Caco-2 (cell line): Measurements from ENCODE around the gene DGCR2. TPM values are rescaled to one million over a fixed set of nuclear protein-coding genes. Genes with fewer than 3 reads are reported as not detected.
"Not testable (repeated sequence)": the region's sequence is repeated elsewhere in the genome, so short reads cannot be mapped to it uniquely, and the experiment has no call there.

Source experiments
- BruUV-seq: library from RNA; stranded (reverse); fragments of 400-500 nt; replicated peaks from 2 replicates; lab custom pipeline; 2021; lab: Mats Ljungman, UMichigan
- CTCF ChIA-PET: fragments of 300-600 bp; sonication (Branson Sonifier 250); formaldehyde crosslinking; loops from one replicate; lab custom pipeline; 2022; ENCODE audit warnings: antibody characterized with exemption; lab: Charles Lee
- POLR2A ChIA-PET: fragments of 300-600 bp; sonication (Branson Sonifier 250); formaldehyde crosslinking; loops from one replicate; lab custom pipeline; 2022; ENCODE audit warnings: antibody characterized with exemption; lab: Charles Lee
- DNase-seq, 2 experiments: peaks; one replicate each; pipeline versions ENCODE4 v3.0.0 to v3.0.0-alpha.2; 2020 to 2022
- H3K27me3 ChIP-seq: replicated peaks from 2 replicates; pipeline ENCODE4 v1.6.0; 2011; ENCODE audit warnings: low read length; ENCODE audit not compliant: control insufficient read depth, insufficient read depth
- H3K36me3 ChIP-seq: 2 replicates; pipeline ENCODE4 v1.5.1; 2011; ENCODE audit warnings: low read length; ENCODE audit not compliant: control insufficient read depth, insufficient read depth
- H3K4me1 ChIP-seq: fragments of 250-450 bp; sonication (Bioruptor Pico); 2 replicates; pipeline ENCODE4 v1.5.1; 2020; ENCODE audit warnings: mild to moderate bottlenecking
- H3K4me3 ChIP-seq: 2 replicates; pipeline ENCODE4 v1.5.1; 2011; ENCODE audit warnings: low read depth, mild to moderate bottlenecking, control low read depth, low read length
- H3K9me3 ChIP-seq: fragments of 250-450 bp; sonication (Bioruptor Pico); 2 replicates; pipeline ENCODE4 v1.5.1; 2020; ENCODE audit warnings: mild to moderate bottlenecking, moderate library complexity
- H3K27ac Mint-ChIP-seq: one replicate; pipeline ENCODE4 v1.8.0; 2022; ENCODE audit warnings: mixed read lengths; ENCODE audit not compliant: unreplicated experiment
- H3K27me3 Mint-ChIP-seq: one replicate; pipeline ENCODE4 v1.8.0; 2022; ENCODE audit warnings: mixed read lengths; ENCODE audit not compliant: insufficient read depth, unreplicated experiment
- H3K36me3 Mint-ChIP-seq: one replicate; pipeline ENCODE4 v1.8.0; 2022; ENCODE audit warnings: mild to moderate bottlenecking, mixed read lengths; ENCODE audit not compliant: insufficient read depth, unreplicated experiment
- H3K4me1 Mint-ChIP-seq: one replicate; pipeline ENCODE4 v1.8.0; 2022; ENCODE audit warnings: low read depth, mixed read lengths; ENCODE audit not compliant: unreplicated experiment
- H3K4me3 Mint-ChIP-seq: one replicate; pipeline ENCODE4 v1.8.0; 2022; ENCODE audit warnings: mild to moderate bottlenecking, moderate library complexity, mixed read lengths; ENCODE audit not compliant: unreplicated experiment
- H3K9me3 Mint-ChIP-seq: one replicate; pipeline ENCODE4 v1.8.0; 2022; ENCODE audit warnings: mixed read lengths; ENCODE audit not compliant: unreplicated experiment
- CTCF ChIP-seq, 2 experiments: fragments of 200-600 bp in 1 of 2; IDR thresholded peaks; 1 replicate in 1 of 2; 2 replicates in 1 of 2; pipeline versions ENCODE4 v1.5.1 to v1.8.0; 2011 to 2022; ENCODE audit warnings: antibody characterized with exemption in 1 of 2, control low read depth in 1 of 2, inconsistent platforms in 1 of 2, low read depth in 1 of 2, low read length in 1 of 2, mild to moderate bottlenecking in 1 of 2, moderate library complexity in 1 of 2; ENCODE audit not compliant: insufficient read depth in 1 of 2, severe bottlenecking in 1 of 2, unreplicated experiment in 1 of 2
- intact Hi-C: fragments of 100-400 bp; cut with micrococcal nuclease; formaldehyde crosslinking; loops from one replicate; pipeline ENCODE4 v1.10.0; 2022; ENCODE audit not compliant: unreplicated experiment
- total RNA-seq: library from RNA; stranded (reverse); gene quantifications from 2 replicates; pipeline ENCODE4 v1.2.3, GENCODE V29; 2022

The DGCR2 gene
- total RNA-seq, 1 experiment from 2014 or later: 67.9 TPM

- BruUV-seq: no TSS peak
Measured at GRCh38 chr22:19035474-19036228, 86.6 kb downstream of the DGCR2 start.

GRCh38 chr22:19035126-19035473 lies 87.1 kb downstream of the DGCR2 start:
- H3K4me3 Mint-ChIP-seq, H3K36me3 ChIP-seq, H3K4me3 ChIP-seq, H3K27me3 ChIP-seq, BruUV-seq, H3K4me1 Mint-ChIP-seq, CTCF ChIA-PET, POLR2A ChIA-PET, H3K4me1 ChIP-seq, H3K9me3 ChIP-seq, H3K27me3 Mint-ChIP-seq, H3K9me3 Mint-ChIP-seq, DNase-seq, H3K27ac Mint-ChIP-seq: not testable (repeated sequence)
- peaks cover 61% of the 10 kb centered on the region for H3K36me3 Mint-ChIP-seq
- intact Hi-C loops: loop anchor here (10.0 kb wide), 1 partner anchor 50 kb away; no protein-coding TSS in a partner anchor

More at GRCh38 chr22:19035474-19036228, 86.6 kb downstream of the DGCR2 start:
- no peaks in the 10 kb centered on the region for H3K36me3 ChIP-seq
- intact Hi-C loops: loop anchor here (10.0 kb wide), 1 partner anchor 49 kb away; no protein-coding TSS in a partner anchor
- no peaks in the 10 kb centered on the region for H3K27me3 ChIP-seq
- Mint-ChIP-seq H3K9me3 (no peaks in the 10 kb centered on the region), H3K4me1 (no peaks in the 10 kb centered on the region), H3K27ac (no peak overlapping the region), H3K4me3 (no peak overlapping the region), H3K36me3 (peaks cover 67% of the 10 kb centered on the region), H3K27me3 (no peaks in the 10 kb centered on the region)
- H3K4me1 ChIP-seq: no peaks in the 10 kb centered on the region
- no peaks in the 10 kb centered on the region for H3K9me3 ChIP-seq
- TF ChIP-seq CTCF (IDR thresholded peaks at IDR 0.05; ENCODE audit: insufficient read depth in 1 of 2, low read depth in 1 of 2, low read length in 1 of 2, severe bottlenecking in 1 of 2, unreplicated experiment in 1 of 2): peak in 1 of 2 experiments; percentile 8
- H3K4me3 ChIP-seq: no peak overlapping the region
- CTCF ChIA-PET: interaction anchor here (1.3 kb wide), 1 partner anchor 109 kb away, joined by 3 read pairs; the partner anchor contains the start of gene ESS2
- POLR2A ChIA-PET: no interaction called here
- DNase-seq: peak; percentile 34 to 45

- H3K36me3 ChIP-seq, H3K9me3 Mint-ChIP-seq, H3K4me3 Mint-ChIP-seq, CTCF ChIA-PET, H3K9me3 ChIP-seq, H3K4me1 ChIP-seq, DNase-seq, H3K27me3 Mint-ChIP-seq, H3K4me1 Mint-ChIP-seq, POLR2A ChIA-PET, H3K27ac Mint-ChIP-seq, H3K27me3 ChIP-seq, H3K4me3 ChIP-seq, BruUV-seq: not testable (repeated sequence)
- peaks cover 58% of the 10 kb centered on the region for H3K36me3 Mint-ChIP-seq
- intact Hi-C loops: loop anchor here (10.0 kb wide), 1 partner anchor 50 kb away; no protein-coding TSS in a partner anchor
Measured at GRCh38 chr22:19034724-19035120, 87.5 kb downstream of the DGCR2 start.

GRCh38 chr22:19034031-19034723 lies 88.0 kb downstream of the DGCR2 start:
- BruUV-seq, H3K4me3 Mint-ChIP-seq, H3K27ac Mint-ChIP-seq, CTCF ChIA-PET, H3K9me3 Mint-ChIP-seq, H3K4me3 ChIP-seq, H3K4me1 Mint-ChIP-seq, H3K4me1 ChIP-seq, H3K27me3 Mint-ChIP-seq, H3K27me3 ChIP-seq, DNase-seq, POLR2A ChIA-PET, H3K36me3 ChIP-seq, H3K9me3 ChIP-seq: not testable (repeated sequence)
- H3K36me3 Mint-ChIP-seq: peaks cover 52% of the 10 kb centered on the region
- intact Hi-C loops: loop anchor here (10.0 kb wide), 1 partner anchor 51 kb away; no protein-coding TSS in a partner anchor

- H3K4me3 ChIP-seq, H3K4me1 Mint-ChIP-seq, BruUV-seq, H3K4me1 ChIP-seq, H3K9me3 ChIP-seq, H3K27me3 ChIP-seq, DNase-seq, POLR2A ChIA-PET, H3K9me3 Mint-ChIP-seq, H3K27ac Mint-ChIP-seq, CTCF ChIA-PET, H3K27me3 Mint-ChIP-seq, H3K36me3 ChIP-seq, H3K4me3 Mint-ChIP-seq: not testable (repeated sequence)
- intact Hi-C loops: loop anchor here (10.0 kb wide), 1 partner anchor 51 kb away; no protein-coding TSS in a partner anchor
- peaks cover 46% of the 10 kb centered on the region for H3K36me3 Mint-ChIP-seq
Measured at GRCh38 chr22:19033568-19033905, 88.7 kb downstream of the DGCR2 start.
